GM23338 (cell line): ENCODE results near the gene CDON. TPM values are rescaled to one million over a fixed set of nuclear protein-coding genes. Genes with fewer than 3 reads are reported as not detected.

Experiments used
- ATAC-seq: fragments of 200-7000 bp; cut with Tn5 transposase; 3 replicates; pipeline ENCODE4 v1.9.1; 2020
- DNase-seq: peaks from one replicate; pipeline ENCODE4 v3.0.0-alpha.2; 2015; ENCODE audit warnings: low spot score
- H2AFZ ChIP-seq: fragments of 200-600 bp; sonication (generic); 2 replicates; pipeline ENCODE4 v1.8.0; 2016; ENCODE audit warnings: antibody characterized with exemption, mild to moderate bottlenecking, moderate library complexity
- H3F3A ChIP-seq: fragments of 200-600 bp; sonication (generic); replicated peaks from 2 replicates; pipeline ENCODE4 v1.8.0; 2017; ENCODE audit warnings: antibody characterized with exemption, mixed run types, low read depth
- H3K27ac ChIP-seq: fragments of 200-600 bp; sonication (generic); 2 replicates; pipeline ENCODE4 v1.6.1; 2016; ENCODE audit warnings: low read depth
- H3K27me3 ChIP-seq: fragments of 200-600 bp; sonication (generic); 2 replicates; pipeline ENCODE4 v1.8.0; 2016; ENCODE audit warnings: mild to moderate bottlenecking, mixed run types, moderate library complexity; ENCODE audit not compliant: insufficient read depth
- H3K36me3 ChIP-seq: fragments of 200-600 bp; sonication (generic); 2 replicates; pipeline ENCODE4 v1.8.0; 2016; ENCODE audit warnings: mild to moderate bottlenecking; ENCODE audit not compliant: insufficient read depth
- H3K4me1 ChIP-seq: fragments of 200-600 bp; sonication (generic); 2 replicates; pipeline ENCODE4 v1.8.0; 2016; ENCODE audit warnings: mild to moderate bottlenecking, moderate library complexity; ENCODE audit not compliant: insufficient read depth
- H3K4me2 ChIP-seq: fragments of 200-600 bp; sonication (generic); 2 replicates; pipeline ENCODE4 v1.7.1; 2017; ENCODE audit warnings: mixed run types
- H3K4me3 ChIP-seq: fragments of 200-600 bp; sonication (generic); 2 replicates; pipeline ENCODE4 v1.6.1; 2016; ENCODE audit warnings: mixed run types
- H3K79me2 ChIP-seq: fragments of 200-600 bp; sonication (generic); replicated peaks from 2 replicates; pipeline ENCODE4 v1.8.0; 2017; ENCODE audit warnings: mild to moderate bottlenecking; ENCODE audit not compliant: insufficient read depth
- H3K9me2 ChIP-seq: fragments of 200-600 bp; sonication (generic); 2 replicates; pipeline ENCODE4 v1.8.0; 2017; ENCODE audit not compliant: insufficient read depth
- H4K20me1 ChIP-seq: fragments of 200-600 bp; sonication (generic); replicated peaks from 2 replicates; pipeline ENCODE4 v1.8.0; 2017; ENCODE audit warnings: mild to moderate bottlenecking; ENCODE audit not compliant: insufficient read depth
- H3K27ac Mint-ChIP-seq: 2 replicates; pipeline ENCODE4 v1.8.0; 2020; ENCODE audit warnings: inconsistent platforms, mild to moderate bottlenecking, moderate library complexity, mixed read lengths
- H3K27me3 Mint-ChIP-seq: 3 replicates; pipeline ENCODE4 v1.8.0; 2022; ENCODE audit warnings: low read depth, mild to moderate bottlenecking, moderate library complexity, mixed read lengths, inconsistent platforms; ENCODE audit not compliant: insufficient read depth, poor library complexity
- H3K36me3 Mint-ChIP-seq: 3 replicates; pipeline ENCODE4 v1.8.0; 2021; ENCODE audit warnings: low read depth, mild to moderate bottlenecking, inconsistent platforms, moderate library complexity, mixed read lengths
- H3K4me1 Mint-ChIP-seq: 3 replicates; pipeline ENCODE4 v1.8.0; 2020; ENCODE audit warnings: mild to moderate bottlenecking, inconsistent platforms, mixed read lengths
- H3K4me3 Mint-ChIP-seq: 3 replicates; pipeline ENCODE4 v1.8.0; 2021; ENCODE audit warnings: moderate library complexity, mild to moderate bottlenecking, inconsistent platforms, mixed read lengths
- H3K9me3 Mint-ChIP-seq: 3 replicates; pipeline ENCODE4 v1.8.0; 2020; ENCODE audit warnings: moderate library complexity, mild to moderate bottlenecking, inconsistent platforms, mixed read lengths
- CREB1 ChIP-seq: fragments of 250-450 bp; sonication (Bioruptor Pico); IDR thresholded peaks from 2 replicates; pipeline ENCODE4 v1.5.0; 2020; ENCODE audit warnings: low read depth, mild to moderate bottlenecking, moderate library complexity
- EZH2 ChIP-seq: fragments of 200-600 bp; sonication (generic); IDR thresholded peaks from one replicate; pipeline ENCODE4 v1.8.0; 2017; ENCODE audit warnings: antibody characterized with exemption, mild to moderate bottlenecking, low read depth; ENCODE audit not compliant: unreplicated experiment
- EZH2phosphoT487 ChIP-seq: fragments of 200-600 bp; sonication (generic); IDR thresholded peaks from one replicate; pipeline ENCODE4 v1.8.1; 2018; ENCODE audit warnings: antibody characterized with exemption; ENCODE audit not compliant: unreplicated experiment
- JUNB ChIP-seq: IDR thresholded peaks from one replicate; pipeline ENCODE4 v1.6.1; 2016; ENCODE audit warnings: antibody characterized with exemption; ENCODE audit not compliant: unreplicated experiment
- NANOG ChIP-seq: IDR thresholded peaks from 2 replicates; pipeline ENCODE4 v1.6.1; 2016; ENCODE audit warnings: antibody characterized with exemption, borderline replicate concordance
- POLR2AphosphoS5 ChIP-seq: IDR thresholded peaks from 2 replicates; pipeline ENCODE4 v1.6.1; 2016; ENCODE audit warnings: antibody characterized with exemption, low read depth
- STAT1 ChIP-seq: IDR thresholded peaks from one replicate; pipeline ENCODE4 v1.6.1; 2016; ENCODE audit warnings: antibody characterized with exemption; ENCODE audit not compliant: unreplicated experiment
- ZNF114 ChIP-seq: fragments of 250-450 bp; sonication (Bioruptor Pico); IDR thresholded peaks from 2 replicates; pipeline ENCODE4 v1.5.0; 2020; ENCODE audit warnings: mild to moderate bottlenecking, moderate library complexity
- ZNF331 ChIP-seq: fragments of 250-450 bp; sonication (Bioruptor Pico); IDR thresholded peaks from 2 replicates; pipeline ENCODE4 v1.5.0; 2020; ENCODE audit warnings: low read depth, mild to moderate bottlenecking, moderate library complexity
- polyA plus RNA-seq: library from polyadenylated mRNA; unstranded; fragments of >200 nt; fragmentation: Nextera tagmentation; extraction: Ambion mirVana; gene quantifications from 2 replicates; pipeline ENCODE4 v1.2.1, GENCODE V29; 2016
- total RNA-seq: library from RNA; depleted of rRNA; stranded (reverse); fragments of >200 nt; shearing (Covaris generic); gene quantifications from 2 replicates; pipeline ENCODE4 v1.2.3, GENCODE V29; 2014
- TF ChIP-seq, protein P1 (sequence below): IDR thresholded peaks from one replicate; pipeline ENCODE4 v1.6.1; 2018; ENCODE audit warnings: antibody characterized with exemption; ENCODE audit not compliant: unreplicated experiment
- TF ChIP-seq, protein P2 (sequence below), 2 experiments: fragments of 200-600 bp in 1 of 2; sonication (generic) in 1 of 2; conservative IDR thresholded peaks; 2 replicates each; pipeline versions ENCODE4 v1.5.1 to v1.6.1; 2016 to 2017; ENCODE audit warnings: antibody characterized with exemption in 2 of 2, low read depth in 2 of 2, mild to moderate bottlenecking in 2 of 2, moderate library complexity in 1 of 2
- TF ChIP-seq, protein P3 (sequence below): IDR thresholded peaks from 2 replicates; pipeline ENCODE4 v1.6.1; 2016; ENCODE audit warnings: antibody characterized with exemption
- TF ChIP-seq, protein P4 (sequence below): fragments of 250-450 bp; sonication (Bioruptor Pico); IDR thresholded peaks from 2 replicates; pipeline ENCODE4 v1.5.0; 2020; ENCODE audit warnings: mild to moderate bottlenecking, moderate library complexity

CDON gene
- total and polyA plus RNA-seq, 2 experiments from 2014 or later, result 4.1 to 35.5 TPM

DNA sequence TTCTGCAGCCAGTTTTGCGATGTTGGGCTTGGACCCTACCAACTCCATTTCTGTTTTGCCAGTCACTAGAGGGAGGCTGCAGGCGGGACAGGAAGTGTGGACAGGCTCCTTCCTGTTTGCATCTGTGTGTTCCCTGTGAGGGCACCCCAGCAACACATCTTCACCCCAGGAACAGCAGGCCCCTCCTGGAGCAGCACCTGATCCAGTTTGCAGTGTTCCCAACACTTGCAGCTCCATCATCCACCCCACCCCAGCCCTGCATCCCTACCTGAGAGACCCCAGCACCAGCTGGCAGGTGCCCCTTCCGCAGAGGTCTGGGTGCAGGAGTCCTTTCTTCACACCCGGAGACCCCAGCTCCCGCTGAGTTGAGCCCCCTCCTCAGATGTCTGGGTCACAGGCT is 124.2 kb downstream of the CDON start (continued):
- no peak for TF ChIP-seq EZH2
- TF ChIP-seq, protein P1, sequence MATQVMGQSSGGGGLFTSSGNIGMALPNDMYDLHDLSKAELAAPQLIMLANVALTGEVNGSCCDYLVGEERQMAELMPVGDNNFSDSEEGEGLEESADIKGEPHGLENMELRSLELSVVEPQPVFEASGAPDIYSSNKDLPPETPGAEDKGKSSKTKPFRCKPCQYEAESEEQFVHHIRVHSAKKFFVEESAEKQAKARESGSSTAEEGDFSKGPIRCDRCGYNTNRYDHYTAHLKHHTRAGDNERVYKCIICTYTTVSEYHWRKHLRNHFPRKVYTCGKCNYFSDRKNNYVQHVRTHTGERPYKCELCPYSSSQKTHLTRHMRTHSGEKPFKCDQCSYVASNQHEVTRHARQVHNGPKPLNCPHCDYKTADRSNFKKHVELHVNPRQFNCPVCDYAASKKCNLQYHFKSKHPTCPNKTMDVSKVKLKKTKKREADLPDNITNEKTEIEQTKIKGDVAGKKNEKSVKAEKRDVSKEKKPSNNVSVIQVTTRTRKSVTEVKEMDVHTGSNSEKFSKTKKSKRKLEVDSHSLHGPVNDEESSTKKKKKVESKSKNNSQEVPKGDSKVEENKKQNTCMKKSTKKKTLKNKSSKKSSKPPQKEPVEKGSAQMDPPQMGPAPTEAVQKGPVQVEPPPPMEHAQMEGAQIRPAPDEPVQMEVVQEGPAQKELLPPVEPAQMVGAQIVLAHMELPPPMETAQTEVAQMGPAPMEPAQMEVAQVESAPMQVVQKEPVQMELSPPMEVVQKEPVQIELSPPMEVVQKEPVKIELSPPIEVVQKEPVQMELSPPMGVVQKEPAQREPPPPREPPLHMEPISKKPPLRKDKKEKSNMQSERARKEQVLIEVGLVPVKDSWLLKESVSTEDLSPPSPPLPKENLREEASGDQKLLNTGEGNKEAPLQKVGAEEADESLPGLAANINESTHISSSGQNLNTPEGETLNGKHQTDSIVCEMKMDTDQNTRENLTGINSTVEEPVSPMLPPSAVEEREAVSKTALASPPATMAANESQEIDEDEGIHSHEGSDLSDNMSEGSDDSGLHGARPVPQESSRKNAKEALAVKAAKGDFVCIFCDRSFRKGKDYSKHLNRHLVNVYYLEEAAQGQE, result no peak
- TF ChIP-seq POLR2AphosphoS5, result no peak
- no peak for TF ChIP-seq EZH2phosphoT487
- TF ChIP-seq JUNB, result no peak
- TF ChIP-seq STAT1, result no peak
- TF ChIP-seq ZNF331 (CRISPR knock-in tag), result no peak
- TF ChIP-seq, protein P2, sequence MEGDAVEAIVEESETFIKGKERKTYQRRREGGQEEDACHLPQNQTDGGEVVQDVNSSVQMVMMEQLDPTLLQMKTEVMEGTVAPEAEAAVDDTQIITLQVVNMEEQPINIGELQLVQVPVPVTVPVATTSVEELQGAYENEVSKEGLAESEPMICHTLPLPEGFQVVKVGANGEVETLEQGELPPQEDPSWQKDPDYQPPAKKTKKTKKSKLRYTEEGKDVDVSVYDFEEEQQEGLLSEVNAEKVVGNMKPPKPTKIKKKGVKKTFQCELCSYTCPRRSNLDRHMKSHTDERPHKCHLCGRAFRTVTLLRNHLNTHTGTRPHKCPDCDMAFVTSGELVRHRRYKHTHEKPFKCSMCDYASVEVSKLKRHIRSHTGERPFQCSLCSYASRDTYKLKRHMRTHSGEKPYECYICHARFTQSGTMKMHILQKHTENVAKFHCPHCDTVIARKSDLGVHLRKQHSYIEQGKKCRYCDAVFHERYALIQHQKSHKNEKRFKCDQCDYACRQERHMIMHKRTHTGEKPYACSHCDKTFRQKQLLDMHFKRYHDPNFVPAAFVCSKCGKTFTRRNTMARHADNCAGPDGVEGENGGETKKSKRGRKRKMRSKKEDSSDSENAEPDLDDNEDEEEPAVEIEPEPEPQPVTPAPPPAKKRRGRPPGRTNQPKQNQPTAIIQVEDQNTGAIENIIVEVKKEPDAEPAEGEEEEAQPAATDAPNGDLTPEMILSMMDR (conservative IDR thresholded peaks at IDR 0.05; ENCODE audit: low read depth in 2 of 2), result no peak
- TF ChIP-seq, protein P3, sequence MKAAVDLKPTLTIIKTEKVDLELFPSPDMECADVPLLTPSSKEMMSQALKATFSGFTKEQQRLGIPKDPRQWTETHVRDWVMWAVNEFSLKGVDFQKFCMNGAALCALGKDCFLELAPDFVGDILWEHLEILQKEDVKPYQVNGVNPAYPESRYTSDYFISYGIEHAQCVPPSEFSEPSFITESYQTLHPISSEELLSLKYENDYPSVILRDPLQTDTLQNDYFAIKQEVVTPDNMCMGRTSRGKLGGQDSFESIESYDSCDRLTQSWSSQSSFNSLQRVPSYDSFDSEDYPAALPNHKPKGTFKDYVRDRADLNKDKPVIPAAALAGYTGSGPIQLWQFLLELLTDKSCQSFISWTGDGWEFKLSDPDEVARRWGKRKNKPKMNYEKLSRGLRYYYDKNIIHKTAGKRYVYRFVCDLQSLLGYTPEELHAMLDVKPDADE, result no peak
- TF ChIP-seq CREB1 (CRISPR knock-in tag), result no peak
- no peak for TF ChIP-seq NANOG
- no peak for TF ChIP-seq ZNF114 (CRISPR knock-in tag)

DNA sequence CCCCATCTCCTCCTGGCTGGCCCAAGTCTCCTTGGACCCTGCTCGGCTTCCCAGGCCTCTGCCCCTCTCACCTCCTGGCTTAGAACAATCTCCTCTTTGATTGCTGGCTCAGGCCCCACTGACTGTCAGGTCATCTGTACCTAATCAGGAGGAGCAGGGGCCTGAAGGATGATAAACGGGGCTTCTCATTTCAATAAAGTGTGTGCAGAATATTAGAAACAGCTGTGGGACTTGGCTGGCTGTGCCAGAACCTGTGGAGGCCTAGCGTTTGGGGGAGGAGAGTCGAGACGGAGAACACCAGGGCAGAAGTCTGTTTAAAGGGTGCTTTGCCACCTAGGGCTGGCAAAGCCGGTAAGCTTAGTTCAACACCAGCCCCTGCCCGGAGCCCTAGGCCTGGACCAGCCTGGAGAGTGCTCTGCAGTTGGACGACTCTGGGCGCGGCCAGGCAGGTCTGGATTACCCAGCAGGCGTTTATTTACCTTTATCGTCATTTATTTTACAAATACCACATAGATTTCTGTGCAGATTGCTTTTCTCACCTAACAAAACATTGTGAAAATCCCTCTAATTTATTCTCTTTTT is 127.0 kb downstream of the CDON start:
- Histone ChIP-seq H2AFZ (no peak overlapping the region; the same call in 1 of the 2 replicates), H3K27me3 (no peaks in the 10 kb centered on the region), H3K4me3 (no peak overlapping the region), H3K36me3 (no peaks in the 10 kb centered on the region), H3F3A (no peaks in the 10 kb centered on the region), H3K9me2 (no peaks in the 10 kb centered on the region), H3K4me1 (peaks cover 10% of the 10 kb centered on the region), H4K20me1 (no peaks in the 10 kb centered on the region), H3K4me2 (no peak overlapping the region), H3K27ac (no peak overlapping the region), H3K79me2 (no peaks in the 10 kb centered on the region)
- Mint-ChIP-seq H3K27ac (no peak overlapping the region), H3K4me3 (no peak overlapping the region), H3K27me3 (peaks cover 10% of the 10 kb centered on the region), H3K4me1 (peaks cover 35% of the 10 kb centered on the region), H3K36me3 (no peaks in the 10 kb centered on the region), H3K9me3 (no peaks in the 10 kb centered on the region)
- DNase-seq (no peak), ATAC-seq (no peak)
- TF ChIP-seq, protein P4, sequence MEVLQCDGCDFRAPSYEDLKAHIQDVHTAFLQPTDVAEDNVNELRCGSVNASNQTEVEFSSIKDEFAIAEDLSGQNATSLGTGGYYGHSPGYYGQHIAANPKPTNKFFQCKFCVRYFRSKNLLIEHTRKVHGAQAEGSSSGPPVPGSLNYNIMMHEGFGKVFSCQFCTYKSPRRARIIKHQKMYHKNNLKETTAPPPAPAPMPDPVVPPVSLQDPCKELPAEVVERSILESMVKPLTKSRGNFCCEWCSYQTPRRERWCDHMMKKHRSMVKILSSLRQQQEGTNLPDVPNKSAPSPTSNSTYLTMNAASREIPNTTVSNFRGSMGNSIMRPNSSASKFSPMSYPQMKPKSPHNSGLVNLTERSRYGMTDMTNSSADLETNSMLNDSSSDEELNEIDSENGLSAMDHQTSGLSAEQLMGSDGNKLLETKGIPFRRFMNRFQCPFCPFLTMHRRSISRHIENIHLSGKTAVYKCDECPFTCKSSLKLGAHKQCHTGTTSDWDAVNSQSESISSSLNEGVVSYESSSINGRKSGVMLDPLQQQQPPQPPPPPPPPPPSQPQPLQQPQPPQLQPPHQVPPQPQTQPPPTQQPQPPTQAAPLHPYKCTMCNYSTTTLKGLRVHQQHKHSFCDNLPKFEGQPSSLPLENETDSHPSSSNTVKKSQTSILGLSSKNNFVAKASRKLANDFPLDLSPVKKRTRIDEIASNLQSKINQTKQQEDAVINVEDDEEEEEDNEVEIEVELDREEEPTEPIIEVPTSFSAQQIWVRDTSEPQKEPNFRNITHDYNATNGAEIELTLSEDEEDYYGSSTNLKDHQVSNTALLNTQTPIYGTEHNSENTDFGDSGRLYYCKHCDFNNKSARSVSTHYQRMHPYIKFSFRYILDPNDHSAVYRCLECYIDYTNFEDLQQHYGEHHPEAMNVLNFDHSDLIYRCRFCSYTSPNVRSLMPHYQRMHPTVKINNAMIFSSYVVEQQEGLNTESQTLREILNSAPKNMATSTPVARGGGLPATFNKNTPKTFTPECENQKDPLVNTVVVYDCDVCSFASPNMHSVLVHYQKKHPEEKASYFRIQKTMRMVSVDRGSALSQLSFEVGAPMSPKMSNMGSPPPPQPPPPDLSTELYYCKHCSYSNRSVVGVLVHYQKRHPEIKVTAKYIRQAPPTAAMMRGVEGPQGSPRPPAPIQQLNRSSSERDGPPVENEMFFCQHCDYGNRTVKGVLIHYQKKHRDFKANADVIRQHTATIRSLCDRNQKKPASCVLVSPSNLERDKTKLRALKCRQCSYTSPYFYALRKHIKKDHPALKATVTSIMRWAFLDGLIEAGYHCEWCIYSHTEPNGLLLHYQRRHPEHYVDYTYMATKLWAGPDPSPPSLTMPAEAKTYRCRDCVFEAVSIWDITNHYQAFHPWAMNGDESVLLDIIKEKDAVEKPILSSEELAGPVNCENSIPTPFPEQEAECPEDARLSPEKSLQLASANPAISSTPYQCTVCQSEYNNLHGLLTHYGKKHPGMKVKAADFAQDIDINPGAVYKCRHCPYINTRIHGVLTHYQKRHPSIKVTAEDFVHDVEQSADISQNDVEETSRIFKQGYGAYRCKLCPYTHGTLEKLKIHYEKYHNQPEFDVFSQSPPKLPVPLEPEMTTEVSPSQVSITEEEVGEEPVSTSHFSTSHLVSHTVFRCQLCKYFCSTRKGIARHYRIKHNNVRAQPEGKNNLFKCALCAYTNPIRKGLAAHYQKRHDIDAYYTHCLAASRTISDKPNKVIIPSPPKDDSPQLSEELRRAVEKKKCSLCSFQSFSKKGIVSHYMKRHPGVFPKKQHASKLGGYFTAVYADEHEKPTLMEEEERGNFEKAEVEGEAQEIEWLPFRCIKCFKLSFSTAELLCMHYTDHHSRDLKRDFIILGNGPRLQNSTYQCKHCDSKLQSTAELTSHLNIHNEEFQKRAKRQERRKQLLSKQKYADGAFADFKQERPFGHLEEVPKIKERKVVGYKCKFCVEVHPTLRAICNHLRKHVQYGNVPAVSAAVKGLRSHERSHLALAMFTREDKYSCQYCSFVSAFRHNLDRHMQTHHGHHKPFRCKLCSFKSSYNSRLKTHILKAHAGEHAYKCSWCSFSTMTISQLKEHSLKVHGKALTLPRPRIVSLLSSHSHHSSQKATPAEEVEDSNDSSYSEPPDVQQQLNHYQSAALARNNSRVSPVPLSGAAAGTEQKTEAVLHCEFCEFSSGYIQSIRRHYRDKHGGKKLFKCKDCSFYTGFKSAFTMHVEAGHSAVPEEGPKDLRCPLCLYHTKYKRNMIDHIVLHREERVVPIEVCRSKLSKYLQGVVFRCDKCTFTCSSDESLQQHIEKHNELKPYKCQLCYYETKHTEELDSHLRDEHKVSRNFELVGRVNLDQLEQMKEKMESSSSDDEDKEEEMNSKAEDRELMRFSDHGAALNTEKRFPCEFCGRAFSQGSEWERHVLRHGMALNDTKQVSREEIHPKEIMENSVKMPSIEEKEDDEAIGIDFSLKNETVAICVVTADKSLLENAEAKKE (CRISPR knock-in tag), result no peak
- TF ChIP-seq ZNF114 (CRISPR knock-in tag) (no peak), EZH2phosphoT487 (no peak)
